GM21447 (cell line): ENCODE measurements around the gene ST3GAL2.
"Not testable (repeated sequence)": the region's sequence is repeated elsewhere in the genome, so short reads cannot be mapped to it uniquely, and the experiment has no call there.

Experiments used
- ATAC-seq: cut with Tn5 transposase; IDR thresholded peaks from one replicate; pipeline ENCODE4 v1.9.1; 2021; ENCODE audit not compliant: unreplicated experiment

The ST3GAL2 gene

GRCh38 chr16:70349783-70350182 is 89.1 kb downstream of the ST3GAL2 start:
- ATAC-seq = no peak

GRCh38 chr16:70348991-70349390 is 89.9 kb downstream of the ST3GAL2 start:
- ATAC-seq = no peak

GRCh38 chr16:70345840-70346239 is 93.1 kb downstream of the ST3GAL2 start:
- no peak for ATAC-seq

- ATAC-seq = no peak
Measured at GRCh38 chr16:70342016-70342415, 96.9 kb downstream of the ST3GAL2 start.

GRCh38 chr16:70341600-70341999 is 97.3 kb downstream of the ST3GAL2 start:
- ATAC-seq = no peak

- no peak for ATAC-seq
Measured at GRCh38 chr16:70337814-70338213, 101.1 kb downstream of the ST3GAL2 start.

GRCh38 chr16:70332728-70333127 is 106.2 kb downstream of the ST3GAL2 start:
- ATAC-seq = not testable (repeated sequence)

- no peak for ATAC-seq
Measured at GRCh38 chr16:70331588-70332358, 107.1 kb downstream of the ST3GAL2 start.

GRCh38 chr16:70331091-70331490 is 107.8 kb downstream of the ST3GAL2 start:
- no peak for ATAC-seq
